Ovary (tissue), 9 donors: ENCODE measurements around the gene RMDN3. TPM values are rescaled to one million over a fixed set of nuclear protein-coding genes. Genes with fewer than 3 reads are reported as not detected.

Source experiments
- DNase-seq, 5 donors: peaks; one replicate each; pipeline ENCODE4 v3.0.0-alpha.2; 2019 to 2020
- H3K27ac ChIP-seq, 2 donors: fragments of 200-600 bp; one replicate each; pipeline versions ENCODE4 v1.5.1 to v1.8.0; 2019 to 2022
- H3K27me3 ChIP-seq: fragments of 200-600 bp; one replicate; pipeline ENCODE4 v1.8.0; 2022
- H3K36me3 ChIP-seq: fragments of 200-600 bp; sonication (generic); one replicate; pipeline ENCODE4 v1.5.1; 2019
- H3K4me1 ChIP-seq: one replicate; pipeline ENCODE4 v1.8.1; 2013; ENCODE audit warnings: mild to moderate bottlenecking, moderate library complexity; ENCODE audit not compliant: insufficient read depth
- H3K4me3 ChIP-seq: fragments of 200-600 bp; sonication (generic); one replicate; pipeline ENCODE4 v1.5.1; 2017
- H3K9me3 ChIP-seq, 2 donors: fragments of 200-600 bp in 1 of 2; sonication (generic) in 1 of 2; one replicate each; pipeline versions ENCODE4 v1.5.1 to v1.8.1; 2013 to 2019; ENCODE audit warnings: mild to moderate bottlenecking in 1 of 2, moderate library complexity in 1 of 2
- CTCF ChIP-seq, 3 donors: fragments of 450-650 bp in 2 of 3; fragments of 200-600 bp in 1 of 3; IDR thresholded peaks; one replicate each; pipeline versions ENCODE4 v1.5.1 to v1.8.0; 2016 to 2022; ENCODE audit warnings: antibody characterized with exemption in 3 of 3, mild to moderate bottlenecking in 1 of 3
- EP300 ChIP-seq: sonication (generic); formaldehyde crosslinking; IDR thresholded peaks from one replicate; pipeline ENCODE4 v1.6.1; 2017; ENCODE audit warnings: antibody characterized with exemption
- POLR2A ChIP-seq: fragments of 450-650 bp; IDR thresholded peaks from one replicate; pipeline ENCODE4 v1.6.1; 2017; ENCODE audit warnings: antibody characterized with exemption, mild to moderate bottlenecking, moderate library complexity
- WGBS, 3 donors: extraction: QIAGEN DNeasy Blood & Tissue Kit in 1 of 3; methylation state at CpG; one replicate each; pipeline versions ENCODE4 v1.1.5 to v1.1.7; 2013 to 2017; 5-methylcytosine and 5-hydroxymethylcytosine counted together
- intact Hi-C, 4 donors: fragments of 100-400 bp; cut with DNase I; formaldehyde crosslinking; loops; one replicate each; pipeline versions ENCODE4 v1.11.0 to v1.15.1; 2022 to 2023
- polyA plus RNA-seq, 2 donors: library from polyadenylated mRNA; stranded (reverse); fragments of 200-250 nt in 1 of 2; fragments of 350-450 nt in 1 of 2; fragmentation: Illumina TruSeq in 1 of 2; extraction: RNeasy Lipid Tissue Mini Kit (QIAGEN cat#74804) in 1 of 2; gene quantifications; one replicate each; pipeline ENCODE4 v1.2.3, GENCODE V29; 2013 to 2014
- total RNA-seq, 7 donors: library from RNA; depleted of rRNA in 2 of 7; stranded (reverse); fragments of >200 nt in 2 of 7; fragmentation: NEBNext Ultra II Directional in 3 of 7; extraction: Animal tissue kit (Norgen Biotek cat#: 25700) in 3 of 7; gene quantifications; one replicate each; pipeline versions ENCODE4 v1.1.0 to v1.2.4, GENCODE V29; 2016 to 2023
- donor health status: DM: no; HTN: no; CAD: no; lungs with moderate emphysema.
- donor health status: DM: no; HTN: no; CAD: no.
- donor health status: Bipolar disorder and iron deficiency.
- donor health status: DM: yes; HTN: yes; CAD: no.
- donor health status: DM: no; HTN: no; CAD: no.
- donor health status: DM: yes; HTN: yes; CAD: no.

The RMDN3 gene
- total and polyA plus RNA-seq, 9 donors: 19.2 to 35.6 (median 23.5) TPM

- no peaks in the 10 kb centered on the region for H3K36me3 ChIP-seq
- H3K4me3 ChIP-seq: no peak overlapping the region
- 82 to 95% (median 83%) methylated on average over 4 of the region's 4 CpGs for WGBS, 3 donors
- intact Hi-C loops: loop anchor here in 2 of 4 donors (5.0 to 10.0 kb wide), 2 partner anchors 61 to 186 kb away; partner anchors contain the start of genes CCDC32 (in 1 of the 2) and RPUSD2 (in 1 of the 2)
- no peaks in the 10 kb centered on the region for H3K9me3 ChIP-seq
- H3K27me3 ChIP-seq: no peaks in the 10 kb centered on the region
- no peak for DNase-seq
- TF ChIP-seq POLR2A: no peak
- no peak for TF ChIP-seq CTCF (IDR thresholded peaks at IDR 0.05)
- TF ChIP-seq EP300: no peak
- no peak overlapping the region for H3K27ac ChIP-seq
- peaks cover 1% of the 10 kb centered on the region for H3K4me1 ChIP-seq
These were observed 4.2 kb downstream of the RMDN3 start for GRCh38 chr15:40750885-40751284.

- Histone ChIP-seq H3K9me3 (no peaks in the 10 kb centered on the region), H3K4me3 (no peak overlapping the region), H3K27ac (no peak overlapping the region), H3K36me3 (no peaks in the 10 kb centered on the region), H3K4me1 (no peaks in the 10 kb centered on the region), H3K27me3 (no peaks in the 10 kb centered on the region)
- no peak for TF ChIP-seq POLR2A
- TF ChIP-seq CTCF (IDR thresholded peaks at IDR 0.05): no peak
- TF ChIP-seq EP300: no peak
- WGBS, 3 donors: 94 to 95% (median 94%) methylated on average over 4 of the region's 4 CpGs
- intact Hi-C loops: no loop called here
- no peak for DNase-seq
These were observed 5.9 kb downstream of the RMDN3 start for GRCh38 chr15:40749151-40749630.

- Histone ChIP-seq H3K4me1 (no peaks in the 10 kb centered on the region), H3K4me3 (no peak overlapping the region), H3K36me3 (no peaks in the 10 kb centered on the region), H3K9me3 (no peaks in the 10 kb centered on the region), H3K27me3 (no peaks in the 10 kb centered on the region), H3K27ac (no peak overlapping the region)
- TF ChIP-seq EP300 (no peak), CTCF (IDR thresholded peaks at IDR 0.05) (no peak), POLR2A (no peak)
- 70 to 74% (median 73%) methylated on average over 7 of the region's 7 CpGs for WGBS, 3 donors
- DNase-seq: no peak
- intact Hi-C loops: no loop called here
These were observed 7.1 kb downstream of the RMDN3 start for GRCh38 chr15:40747685-40748631.

GRCh38 chr15:40746916-40747418, 8.1 kb downstream of the RMDN3 start:
- no peak overlapping the region for H3K27ac ChIP-seq
- intact Hi-C loops: no loop called here
- H3K9me3 ChIP-seq: no peaks in the 10 kb centered on the region
- 56 to 65% (median 60%) methylated on average over 3 of the region's 3 CpGs for WGBS, 3 donors
- no peak for TF ChIP-seq CTCF (IDR thresholded peaks at IDR 0.05)
- no peak for TF ChIP-seq POLR2A
- TF ChIP-seq EP300: no peak
- no peaks in the 10 kb centered on the region for H3K27me3 ChIP-seq
- no peak for DNase-seq
- no peak overlapping the region for H3K4me3 ChIP-seq
- H3K36me3 ChIP-seq: no peaks in the 10 kb centered on the region
- H3K4me1 ChIP-seq: no peaks in the 10 kb centered on the region
